A549 (cell line): ENCODE results near the gene RND2. TPM values are rescaled to one million over a fixed set of nuclear protein-coding genes. Genes with fewer than 3 reads are reported as not detected.
A peak's percentile ranks its signal among the peaks of the same experiment; 100 is the strongest.

Experiments used
- ATOH8 ChIP-seq: fragments of 250-450 bp; sonication (Bioruptor Pico); IDR thresholded peaks from 2 replicates; pipeline ENCODE4 v1.5.0; 2020; ENCODE audit warnings: low read depth, mild to moderate bottlenecking, moderate library complexity
- BHLHE40 ChIP-seq: IDR thresholded peaks from 2 replicates; pipeline ENCODE4 v1.6.1; 2012; ENCODE audit warnings: low read depth, low read length, inconsistent platforms
- CBX2 ChIP-seq: fragments of 200-600 bp; sonication (generic); IDR thresholded peaks from 2 replicates; pipeline ENCODE4 v1.6.1; 2016; ENCODE audit warnings: low read depth, mild to moderate bottlenecking, borderline replicate concordance
- CBX8 ChIP-seq: fragments of 200-600 bp; sonication (generic); IDR thresholded peaks from 2 replicates; pipeline ENCODE4 v1.6.1; 2016
- CHD2 ChIP-seq: fragments of 150-350 bp; IDR thresholded peaks from 2 replicates; pipeline ENCODE4 v1.6.1; 2014; ENCODE audit warnings: low read length; ENCODE audit not compliant: partially characterized antibody
- EP300 ChIP-seq, 2 experiments: fragments of >200 bp; sonication (Bioruptor Twin); formaldehyde crosslinking; IDR thresholded peaks; 2 replicates in 1 of 2; 3 replicates in 1 of 2; pipeline ENCODE4 v1.6.1; 2016 to 2017
- ESRRA ChIP-seq: fragments of 150-350 bp; IDR thresholded peaks from 2 replicates; pipeline ENCODE4 v1.6.1; 2014; ENCODE audit warnings: mild to moderate bottlenecking, low read length, borderline replicate concordance
- HDAC2 ChIP-seq: fragments of 200-600 bp; sonication (generic); IDR thresholded peaks from 2 replicates; pipeline ENCODE4 v1.6.1; 2016
- HES2 ChIP-seq: fragments of >200 bp; sonication (Bioruptor Twin); formaldehyde crosslinking; IDR thresholded peaks from 2 replicates; pipeline ENCODE4 v1.6.1; 2016
- JUN ChIP-seq, 2 experiments: fragments of >200 bp; sonication (Bioruptor Twin); formaldehyde crosslinking; IDR thresholded peaks; 2 replicates in 1 of 2; 3 replicates in 1 of 2; pipeline ENCODE4 v1.6.1; 2016 to 2017
- MAFK ChIP-seq: fragments of 450-650 bp; IDR thresholded peaks from 2 replicates; pipeline ENCODE4 v1.6.1; 2014; ENCODE audit not compliant: partially characterized antibody
- NFE2L2 ChIP-seq: fragments of 150-350 bp; conservative IDR thresholded peaks from 2 replicates; pipeline ENCODE4 v1.6.1; 2014; ENCODE audit warnings: low read length
- NPAS2 ChIP-seq: fragments of 250-450 bp; sonication (Bioruptor Pico); IDR thresholded peaks from 2 replicates; pipeline ENCODE4 v1.8.0; 2022; ENCODE audit warnings: mild to moderate bottlenecking, moderate library complexity, borderline replicate concordance
- PBX3 ChIP-seq: IDR thresholded peaks from 2 replicates; pipeline ENCODE4 v1.6.1; 2012
- POLR2A ChIP-seq: IDR thresholded peaks from 2 replicates; pipeline ENCODE4 v1.6.1; 2012; ENCODE audit warnings: mild to moderate bottlenecking, low read length
- RARB ChIP-seq: fragments of 250-450 bp; sonication (Bioruptor Pico); IDR thresholded peaks from 2 replicates; pipeline ENCODE4 v1.8.0; 2021; ENCODE audit warnings: mild to moderate bottlenecking, moderate library complexity
- RCOR1 ChIP-seq: fragments of 150-350 bp; IDR thresholded peaks from 2 replicates; pipeline ENCODE4 v1.6.1; 2014; ENCODE audit warnings: antibody characterized with exemption, low read length, low read depth
- RFX5 ChIP-seq: fragments of 450-650 bp; IDR thresholded peaks from 2 replicates; pipeline ENCODE4 v1.7.1; 2014; ENCODE audit warnings: antibody characterized with exemption, mild to moderate bottlenecking, moderate library complexity
- SREBF2 ChIP-seq: fragments of 450-650 bp; IDR thresholded peaks from 2 replicates; pipeline ENCODE4 v1.6.1; 2014; ENCODE audit warnings: mild to moderate bottlenecking, moderate library complexity
- TFCP2L1 ChIP-seq: fragments of 250-450 bp; sonication (Bioruptor Pico); IDR thresholded peaks from 2 replicates; pipeline ENCODE4 v1.5.0; 2021; ENCODE audit warnings: mild to moderate bottlenecking
- TP53 ChIP-seq: fragments of 250-450 bp; sonication (Bioruptor Pico); IDR thresholded peaks from 2 replicates; pipeline ENCODE4 v1.5.0; 2021; ENCODE audit warnings: mild to moderate bottlenecking, moderate library complexity
- USF2 ChIP-seq: fragments of 450-650 bp; IDR thresholded peaks from 2 replicates; pipeline ENCODE4 v1.6.1; 2014; ENCODE audit warnings: antibody characterized with exemption
- ZC3H11A ChIP-seq: fragments of 450-650 bp; IDR thresholded peaks from 2 replicates; pipeline ENCODE4 v1.6.1; 2014; ENCODE audit warnings: antibody characterized with exemption, mild to moderate bottlenecking
- ZFP36 ChIP-seq: fragments of 450-650 bp; IDR thresholded peaks from 2 replicates; pipeline ENCODE4 v1.6.1; 2014; ENCODE audit warnings: borderline replicate concordance; ENCODE audit not compliant: partially characterized antibody
- polyA plus RNA-seq, 4 experiments: library from polyadenylated mRNA; depleted of rRNA in 3 of 4; stranded (reverse); fragments of >200 nt; fragmentation: RNase III in 1 of 4; extraction: RNeasy Plus Mini Kit Qiagen cat#74134 plus additional on column Dnase treatment in 1 of 4; gene quantifications; 2 replicates in 3 of 4; 3 replicates in 1 of 4; pipeline ENCODE4 v1.2.3, GENCODE V29; 2011 to 2017
- TF ChIP-seq, protein P1 (sequence below): fragments of >200 bp; sonication (Bioruptor Twin); formaldehyde crosslinking; IDR thresholded peaks from 3 replicates; pipeline ENCODE4 v1.6.1; 2016

Gene RND2
- polyA plus RNA-seq, 2 of the 4 experiments (the other 2 are of a cell fraction): 0.19 to 0.28 TPM

DNA sequence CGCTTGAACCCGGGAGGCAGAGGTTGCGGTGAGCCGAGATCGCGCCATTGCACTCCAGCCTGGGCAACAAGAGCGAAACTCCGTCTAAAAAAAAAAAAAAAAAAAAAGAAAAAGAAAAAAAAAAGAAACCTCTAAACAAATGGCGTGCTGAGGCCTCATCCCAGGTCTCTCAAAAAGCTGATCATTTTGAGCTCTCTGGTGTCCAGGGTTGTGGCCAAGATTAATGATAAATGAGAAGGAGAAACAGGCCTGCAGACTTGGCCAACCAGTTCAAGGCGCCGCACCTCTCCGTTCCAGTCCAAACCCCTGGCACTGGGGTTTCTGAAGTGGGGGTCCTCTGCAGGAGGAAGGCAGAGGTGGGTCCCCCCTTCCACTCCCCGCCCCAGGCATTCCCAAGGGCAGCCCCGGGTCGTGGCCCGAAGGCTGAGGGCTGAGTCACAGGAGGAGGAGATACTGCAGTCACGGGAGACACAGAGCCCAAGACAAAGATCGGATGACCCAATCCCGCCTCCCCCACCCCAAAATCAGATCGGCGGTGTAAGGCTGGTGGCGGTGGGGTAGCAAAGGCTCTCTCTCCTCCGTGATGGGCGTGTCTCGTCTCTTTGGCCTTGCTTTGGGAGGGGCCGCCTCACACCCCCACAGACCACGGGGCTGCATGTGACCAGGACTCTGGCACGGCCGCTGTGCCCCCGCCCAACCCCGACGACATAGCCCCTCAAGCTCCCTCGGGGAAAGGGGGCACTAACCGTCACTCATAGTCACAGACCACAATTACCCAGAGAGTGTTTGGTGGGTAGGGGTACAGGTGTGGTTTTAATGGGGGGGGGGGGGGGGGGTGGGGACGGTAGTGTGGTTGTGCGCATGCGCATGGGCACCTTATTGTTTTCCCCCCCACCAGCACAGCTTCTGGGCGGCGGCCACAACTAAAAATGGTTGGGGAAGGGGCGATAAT, 4.0 kb upstream of the RND2 start (continued):
- TF ChIP-seq USF2: peak; percentile 72
- no peak for TF ChIP-seq HES2
- TF ChIP-seq CBX2: no peak
- TF ChIP-seq ESRRA: no peak
- 0 out of 2 replicates have a peak, but pooled peaks have one; percentile 21 for TF ChIP-seq POLR2A
- TF ChIP-seq ATOH8: no peak
- TF ChIP-seq CHD2: no peak
- no peak for TF ChIP-seq ZC3H11A
- TF ChIP-seq BHLHE40: peak; percentile 37; the same call in 1 of the 2 replicates
- TF ChIP-seq MAFK: no peak
- no peak for TF ChIP-seq NPAS2
- TF ChIP-seq RARB (CRISPR knock-in tag): no peak
- TF ChIP-seq SREBF2: no peak
- no peak for TF ChIP-seq ZFP36
- no peak for TF ChIP-seq EP300 (IDR thresholded peaks at IDR 0.05)
- no peak for TF ChIP-seq TP53 (CRISPR knock-in tag)
- no peak for TF ChIP-seq RCOR1
- TF ChIP-seq JUN (IDR thresholded peaks at IDR 0.05): peak in 1 of 2 experiments; percentile 29; a peak in 1 of 5 replicates
- TF ChIP-seq RFX5: no peak
- no peak for TF ChIP-seq TFCP2L1 (CRISPR knock-in tag)
- TF ChIP-seq, protein P1, sequence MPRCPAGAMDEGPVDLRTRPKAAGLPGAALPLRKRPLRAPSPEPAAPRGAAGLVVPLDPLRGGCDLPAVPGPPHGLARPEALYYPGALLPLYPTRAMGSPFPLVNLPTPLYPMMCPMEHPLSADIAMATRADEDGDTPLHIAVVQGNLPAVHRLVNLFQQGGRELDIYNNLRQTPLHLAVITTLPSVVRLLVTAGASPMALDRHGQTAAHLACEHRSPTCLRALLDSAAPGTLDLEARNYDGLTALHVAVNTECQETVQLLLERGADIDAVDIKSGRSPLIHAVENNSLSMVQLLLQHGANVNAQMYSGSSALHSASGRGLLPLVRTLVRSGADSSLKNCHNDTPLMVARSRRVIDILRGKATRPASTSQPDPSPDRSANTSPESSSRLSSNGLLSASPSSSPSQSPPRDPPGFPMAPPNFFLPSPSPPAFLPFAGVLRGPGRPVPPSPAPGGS: no peak
- TF ChIP-seq NFE2L2: no peak; the same call in 1 of the 2 replicates
- TF ChIP-seq CBX8: no peak
- no peak for TF ChIP-seq PBX3
- no peak for TF ChIP-seq HDAC2
